ENCODE measurements around the gene KLHL10. TPM values are rescaled to one million over a fixed set of nuclear protein-coding genes. Genes with fewer than 3 reads are reported as not detected.
A peak's percentile ranks its signal among the peaks of the same experiment; 100 is the strongest.

The KLHL10 gene
- total RNA-seq, 1 experiment from 2014 or later = not detected

- H3K4me3 ChIP-seq = no peak overlapping the region
- no peak for DNase-seq (ENCODE audit: low read depth in 1 of 2, low spot score in 2 of 2)
- no peaks in the 10 kb centered on the region for H3K27me3 ChIP-seq (replicated peaks)
- peaks cover 69% of the 10 kb centered on the region for H3K36me3 ChIP-seq
- H3K4me1 ChIP-seq (replicated peaks) = no peaks in the 10 kb centered on the region
- H3K27ac ChIP-seq = no peak overlapping the region
- H3K9me3 ChIP-seq (replicated peaks) = no peaks in the 10 kb centered on the region
Measured at GRCh38 chr17:41880130-41880529, 42.5 kb downstream of the KLHL10 start.

GRCh38 chr17:41882756-41883155, 45.1 kb downstream of the KLHL10 start:
- no peak for DNase-seq (ENCODE audit: low read depth in 1 of 2, low spot score in 2 of 2)
- Histone ChIP-seq H3K27me3 (replicated peaks) (no peaks in the 10 kb centered on the region), H3K27ac (no peak overlapping the region), H3K4me3 (no peak overlapping the region), H3K9me3 (replicated peaks) (no peaks in the 10 kb centered on the region), H3K4me1 (replicated peaks) (no peaks in the 10 kb centered on the region), H3K36me3 (peaks cover 82% of the 10 kb centered on the region)

- H3K27ac ChIP-seq = no peak overlapping the region
- H3K27me3 ChIP-seq (replicated peaks) = no peaks in the 10 kb centered on the region
- no peaks in the 10 kb centered on the region for H3K4me1 ChIP-seq (replicated peaks)
- no peak overlapping the region for H3K4me3 ChIP-seq
- H3K9me3 ChIP-seq (replicated peaks) = no peaks in the 10 kb centered on the region
- no peak for DNase-seq (ENCODE audit: low read depth in 1 of 2, low spot score in 2 of 2)
- H3K36me3 ChIP-seq = peaks cover 85% of the 10 kb centered on the region
Measured at GRCh38 chr17:41885733-41886132, 48.1 kb downstream of the KLHL10 start.

- no peak overlapping the region for H3K4me3 ChIP-seq
- peaks cover 93% of the 10 kb centered on the region for H3K36me3 ChIP-seq
- H3K4me1 ChIP-seq (replicated peaks) = peaks cover 5% of the 10 kb centered on the region; the same call in 1 of the 2 replicates
- H3K9me3 ChIP-seq (replicated peaks) = no peaks in the 10 kb centered on the region
- DNase-seq (ENCODE audit: low read depth in 1 of 2, low spot score in 2 of 2) = no peak
- no peaks in the 10 kb centered on the region for H3K27me3 ChIP-seq (replicated peaks)
- H3K27ac ChIP-seq = no peak overlapping the region
Measured at GRCh38 chr17:41888332-41888965, 50.8 kb downstream of the KLHL10 start.

- Histone ChIP-seq H3K27ac (no peak overlapping the region), H3K36me3 (peaks cover 90% of the 10 kb centered on the region), H3K4me3 (no peak overlapping the region), H3K4me1 (replicated peaks) (peaks cover 5% of the 10 kb centered on the region; the same call in 1 of the 2 replicates), H3K9me3 (replicated peaks) (no peaks in the 10 kb centered on the region), H3K27me3 (replicated peaks) (no peaks in the 10 kb centered on the region)
- peak; percentile 22 to 56 for DNase-seq (ENCODE audit: low read depth in 1 of 2, low spot score in 2 of 2)
Measured at GRCh38 chr17:41891135-41892020, 53.8 kb downstream of the KLHL10 start.

- no peak for DNase-seq (ENCODE audit: low read depth in 1 of 2, low spot score in 2 of 2)
- Histone ChIP-seq H3K27ac (no peak overlapping the region), H3K4me1 (replicated peaks) (peaks cover 5% of the 10 kb centered on the region; the same call in 1 of the 2 replicates), H3K27me3 (replicated peaks) (no peaks in the 10 kb centered on the region), H3K4me3 (no peak overlapping the region), H3K36me3 (peaks cover 92% of the 10 kb centered on the region), H3K9me3 (replicated peaks) (no peaks in the 10 kb centered on the region)
Measured at GRCh38 chr17:41892021-41892376, 54.4 kb downstream of the KLHL10 start.

- Histone ChIP-seq H3K4me1 (replicated peaks) (peaks cover 5% of the 10 kb centered on the region; the same call in 1 of the 2 replicates), H3K9me3 (replicated peaks) (no peaks in the 10 kb centered on the region), H3K27ac (no peak overlapping the region), H3K27me3 (replicated peaks) (no peaks in the 10 kb centered on the region), H3K4me3 (no peak overlapping the region), H3K36me3 (peaks cover 92% of the 10 kb centered on the region)
- DNase-seq (ENCODE audit: low read depth in 1 of 2, low spot score in 2 of 2) = no peak
Measured at GRCh38 chr17:41893384-41893783, 55.8 kb downstream of the KLHL10 start.

- H3K27me3 ChIP-seq (replicated peaks) = no peaks in the 10 kb centered on the region
- no peak overlapping the region for H3K27ac ChIP-seq
- no peaks in the 10 kb centered on the region for H3K9me3 ChIP-seq (replicated peaks)
- H3K4me3 ChIP-seq = no peak overlapping the region
- peaks cover 5% of the 10 kb centered on the region; the same call in 1 of the 2 replicates for H3K4me1 ChIP-seq (replicated peaks)
- H3K36me3 ChIP-seq = peaks cover 92% of the 10 kb centered on the region
- DNase-seq (ENCODE audit: low read depth in 1 of 2, low spot score in 2 of 2) = peak in 1 of 2 experiments; percentile 15
Measured at GRCh38 chr17:41894791-41895331, 57.2 kb downstream of the KLHL10 start.

- no peak for DNase-seq (ENCODE audit: low read depth in 1 of 2, low spot score in 2 of 2)
- Histone ChIP-seq H3K36me3 (peaks cover 89% of the 10 kb centered on the region), H3K27ac (no peak overlapping the region), H3K4me3 (no peak overlapping the region), H3K9me3 (replicated peaks) (no peaks in the 10 kb centered on the region), H3K4me1 (replicated peaks) (peaks cover 5% of the 10 kb centered on the region; the same call in 1 of the 2 replicates), H3K27me3 (replicated peaks) (no peaks in the 10 kb centered on the region)
Measured at GRCh38 chr17:41895617-41896016, 58.0 kb downstream of the KLHL10 start.

- H3K4me3 ChIP-seq = no peak overlapping the region
- H3K27ac ChIP-seq = no peak overlapping the region
- H3K4me1 ChIP-seq (replicated peaks) = peaks cover 2% of the 10 kb centered on the region; the same call in 1 of the 2 replicates
- H3K9me3 ChIP-seq (replicated peaks) = no peaks in the 10 kb centered on the region
- H3K27me3 ChIP-seq (replicated peaks) = no peaks in the 10 kb centered on the region
- DNase-seq (ENCODE audit: low read depth in 1 of 2, low spot score in 2 of 2) = no peak
- H3K36me3 ChIP-seq = peaks cover 87% of the 10 kb centered on the region
Measured at GRCh38 chr17:41896726-41897125, 59.1 kb downstream of the KLHL10 start.

Other genes with a start within 250 kb of the KLHL10 start
- 0.37 TPM in 1 of 2 replicates, not detected in the other for gene KRT16, start 225.1 kb upstream of the KLHL10 start, total RNA-seq (2014; rRNA removed; shearing (Covaris generic))
- 3,176 and 3,345 TPM in 2 replicates for gene KRT17, start 213.2 kb upstream of the KLHL10 start, total RNA-seq (2014; rRNA removed; shearing (Covaris generic))
- 80.1 and 91.0 TPM in 2 replicates for gene EIF1, start 148.9 kb upstream of the KLHL10 start, total RNA-seq (2014; rRNA removed; shearing (Covaris generic))
- not detected in 2 replicates for gene GAST, start 125.5 kb upstream of the KLHL10 start, total RNA-seq (2014; rRNA removed; shearing (Covaris generic))
- not detected in 2 replicates for gene HAP1, start 103.2 kb upstream of the KLHL10 start, total RNA-seq (2014; rRNA removed; shearing (Covaris generic))
- 1.1 and 2.2 TPM in 2 replicates for gene JUP, start 51.1 kb upstream of the KLHL10 start, total RNA-seq (2014; rRNA removed; shearing (Covaris generic))
- 40.9 and 45.4 TPM in 2 replicates for gene P3H4, start 25.9 kb upstream of the KLHL10 start, total RNA-seq (2014; rRNA removed; shearing (Covaris generic))
- gene FKBP10, start 24.8 kb upstream of the KLHL10 start, total RNA-seq (2014; rRNA removed; shearing (Covaris generic)) = 81.4 and 90.2 TPM in 2 replicates
- gene NT5C3B, start 1.6 kb upstream of the KLHL10 start, total RNA-seq (2014; rRNA removed; shearing (Covaris generic)) = 54.7 and 84.9 TPM in 2 replicates
- gene KLHL11, start 27.6 kb downstream of the KLHL10 start, total RNA-seq (2014; rRNA removed; shearing (Covaris generic)) = 27.4 and 31.2 TPM in 2 replicates
- 77.0 and 122 TPM in 2 replicates for gene ACLY, start 81.1 kb downstream of the KLHL10 start, total RNA-seq (2014; rRNA removed; shearing (Covaris generic))
- not detected in 2 replicates for gene ODAD4, start 92.8 kb downstream of the KLHL10 start, total RNA-seq (2014; rRNA removed; shearing (Covaris generic))
- gene CNP, start 129.0 kb downstream of the KLHL10 start, total RNA-seq (2014; rRNA removed; shearing (Covaris generic)) = 45.7 and 47.1 TPM in 2 replicates
- 80.6 and 97.7 TPM in 2 replicates for gene DNAJC7, start 179.6 kb downstream of the KLHL10 start, total RNA-seq (2014; rRNA removed; shearing (Covaris generic))
- gene NKIRAS2, start 182.3 kb downstream of the KLHL10 start, total RNA-seq (2014; rRNA removed; shearing (Covaris generic)) = 50.2 and 63.1 TPM in 2 replicates
- gene C17orf113, start 212.8 kb downstream of the KLHL10 start, total RNA-seq (2014; rRNA removed; shearing (Covaris generic)) = 0.18 and 1.2 TPM in 2 replicates

Data from SJSA1 (cell line).